UCSD-AML1 (cell line): ENCODE data around the gene CCDC8.
A peak's percentile ranks its signal among the peaks of the same experiment; 100 is the strongest.
"Not testable (repeated sequence)": the region's sequence is repeated elsewhere in the genome, so short reads cannot be mapped to it uniquely, and the experiment has no call there.

Source experiments
- DNase-seq: peaks from one replicate; lab custom pipeline; 2025; ENCODE audit not compliant: unreplicated experiment; lab: John Stamatoyannopoulos, UW

Gene CCDC8

DNA sequence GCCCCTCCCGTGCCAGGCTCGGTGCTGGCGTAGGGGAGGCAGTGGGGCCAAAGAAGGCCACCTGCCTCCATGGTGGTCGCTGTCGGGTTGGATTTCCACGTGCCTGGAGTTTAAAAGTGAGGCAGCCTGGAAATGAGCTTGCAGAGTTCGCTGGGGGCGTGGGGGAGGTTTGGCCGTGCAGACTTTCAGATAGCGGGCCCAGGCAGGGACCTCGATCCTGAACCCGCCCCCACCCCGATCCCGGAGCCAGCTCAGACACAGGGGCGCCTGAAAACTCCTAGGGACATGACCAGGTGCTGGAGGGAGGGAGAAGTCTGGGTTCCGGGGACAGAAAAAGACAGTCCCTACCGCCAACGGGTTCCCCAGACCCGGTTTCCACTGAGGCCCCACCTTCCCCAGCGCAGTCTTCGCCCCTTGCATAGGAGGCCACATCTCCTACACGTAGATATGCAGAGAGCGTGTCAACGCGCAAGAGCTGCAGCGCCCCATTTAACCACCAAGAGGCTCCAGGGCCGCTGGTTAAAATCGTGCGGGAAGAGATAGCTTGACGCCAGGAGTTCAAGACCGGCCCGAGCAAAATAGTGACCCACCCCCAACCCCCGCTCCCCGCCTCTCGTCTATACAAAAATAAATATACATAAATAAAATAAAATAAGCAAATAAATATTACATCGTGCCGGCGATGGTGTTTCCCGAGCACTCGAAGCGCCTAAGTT, 8.5 kb downstream of the CCDC8 start:
- DNase-seq: no peak

DNA sequence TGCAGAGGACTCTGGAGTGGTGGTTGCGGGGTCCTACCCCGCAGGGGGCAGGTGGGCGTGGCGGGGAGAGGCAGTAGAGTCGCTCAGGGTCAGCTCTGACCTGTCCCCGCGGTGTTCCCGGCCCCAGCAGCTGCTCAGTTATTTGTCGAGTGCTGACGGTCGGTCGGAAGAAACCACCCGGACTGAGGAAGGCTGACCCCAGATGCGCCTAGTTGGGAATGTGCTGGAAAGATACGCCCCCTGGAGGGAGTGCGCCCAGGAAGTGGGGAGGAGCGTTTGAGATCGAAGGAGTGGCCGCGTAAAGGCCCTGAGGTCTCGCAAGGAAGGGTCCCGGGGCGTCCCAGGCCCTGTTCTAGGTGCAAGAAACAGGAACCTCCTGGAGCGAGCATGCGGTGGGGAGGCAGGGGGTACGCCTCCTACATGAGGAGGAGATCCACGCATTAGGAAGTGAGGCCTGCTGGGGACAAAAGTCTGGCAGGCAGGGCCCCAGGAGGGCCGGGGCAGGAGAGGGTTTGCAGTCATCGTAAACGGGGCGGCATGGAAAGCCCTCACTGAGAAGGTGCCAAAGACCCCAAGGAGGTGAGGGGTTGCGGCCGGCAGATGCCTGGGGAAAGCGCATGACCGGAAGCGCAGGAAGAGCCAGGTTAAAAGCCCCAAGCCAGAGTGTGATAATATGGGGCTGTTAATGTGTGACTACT, 9.2 kb downstream of the CCDC8 start:
- DNase-seq: peak; percentile 30

DNA sequence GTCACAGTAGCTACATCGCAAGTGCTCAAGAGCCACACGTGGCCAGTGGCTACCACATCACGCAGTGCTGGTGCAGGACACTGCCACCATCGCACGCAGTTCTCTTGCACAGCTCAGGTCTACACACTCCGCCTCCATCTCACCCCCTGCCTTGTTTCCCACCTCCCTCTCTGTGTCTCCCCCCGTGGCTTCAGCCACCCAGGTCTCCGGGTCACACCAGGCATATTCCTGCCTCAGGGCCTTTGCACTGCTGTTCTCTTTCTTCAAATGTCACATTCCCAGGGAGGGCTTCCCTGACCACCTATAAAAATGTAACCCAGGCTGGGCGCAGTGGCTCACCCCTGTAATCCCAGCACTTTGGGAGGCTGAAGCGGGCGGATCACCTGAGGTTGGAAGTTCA, 10.6 kb downstream of the CCDC8 start:
- no peak for DNase-seq

DNA sequence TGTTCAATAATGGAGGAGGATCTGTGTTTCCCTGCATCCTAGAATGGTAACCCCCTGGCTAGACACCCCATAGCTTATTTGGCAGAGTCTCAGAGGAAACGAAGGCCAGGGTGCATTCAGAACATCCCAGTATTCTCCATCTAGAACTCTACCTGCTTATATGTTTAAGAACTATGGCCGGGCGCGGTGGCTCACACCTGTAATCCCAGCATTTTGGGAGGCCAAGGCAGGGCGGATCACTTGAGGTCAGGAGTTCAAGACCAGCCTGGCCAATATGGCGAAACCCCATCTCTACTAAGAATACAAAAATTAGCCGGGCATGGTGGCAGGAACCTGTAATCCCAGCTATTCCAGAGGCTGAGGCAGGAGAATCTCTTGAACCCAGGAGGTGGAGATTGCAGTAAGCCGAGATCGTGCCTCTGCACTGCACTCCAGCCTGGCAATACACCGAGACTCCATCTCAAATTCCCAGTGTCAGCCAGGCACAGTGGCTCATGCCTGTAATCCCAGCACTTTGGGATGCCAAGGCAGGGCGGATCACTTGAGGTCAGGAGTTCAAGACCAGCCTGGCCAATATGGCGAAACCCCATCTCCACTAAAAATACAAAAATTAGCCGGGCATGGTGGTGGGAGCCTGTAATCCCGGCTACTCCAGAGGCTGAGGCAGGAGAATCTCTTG, 15.4 kb downstream of the CCDC8 start:
- not testable (repeated sequence) for DNase-seq

DNA sequence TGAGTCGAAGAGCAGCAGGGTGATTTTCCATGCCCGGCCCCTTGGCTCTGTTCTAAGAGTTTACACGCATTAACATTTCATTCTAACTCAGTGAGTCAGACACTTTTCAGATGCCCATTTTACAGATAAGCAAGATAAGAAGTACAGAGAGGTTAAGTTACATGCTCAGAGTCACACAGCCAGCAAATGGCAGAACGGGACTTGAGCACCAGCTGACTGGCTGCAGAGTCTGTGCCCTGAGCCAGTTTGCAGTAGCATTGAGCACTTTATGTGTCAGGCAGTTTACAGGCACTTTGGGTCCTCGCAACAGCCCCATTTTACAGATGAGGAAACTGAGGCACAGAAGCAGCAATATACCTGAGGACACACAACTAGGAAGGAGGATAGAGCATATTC, 19.0 kb downstream of the CCDC8 start:
- DNase-seq: no peak

DNA sequence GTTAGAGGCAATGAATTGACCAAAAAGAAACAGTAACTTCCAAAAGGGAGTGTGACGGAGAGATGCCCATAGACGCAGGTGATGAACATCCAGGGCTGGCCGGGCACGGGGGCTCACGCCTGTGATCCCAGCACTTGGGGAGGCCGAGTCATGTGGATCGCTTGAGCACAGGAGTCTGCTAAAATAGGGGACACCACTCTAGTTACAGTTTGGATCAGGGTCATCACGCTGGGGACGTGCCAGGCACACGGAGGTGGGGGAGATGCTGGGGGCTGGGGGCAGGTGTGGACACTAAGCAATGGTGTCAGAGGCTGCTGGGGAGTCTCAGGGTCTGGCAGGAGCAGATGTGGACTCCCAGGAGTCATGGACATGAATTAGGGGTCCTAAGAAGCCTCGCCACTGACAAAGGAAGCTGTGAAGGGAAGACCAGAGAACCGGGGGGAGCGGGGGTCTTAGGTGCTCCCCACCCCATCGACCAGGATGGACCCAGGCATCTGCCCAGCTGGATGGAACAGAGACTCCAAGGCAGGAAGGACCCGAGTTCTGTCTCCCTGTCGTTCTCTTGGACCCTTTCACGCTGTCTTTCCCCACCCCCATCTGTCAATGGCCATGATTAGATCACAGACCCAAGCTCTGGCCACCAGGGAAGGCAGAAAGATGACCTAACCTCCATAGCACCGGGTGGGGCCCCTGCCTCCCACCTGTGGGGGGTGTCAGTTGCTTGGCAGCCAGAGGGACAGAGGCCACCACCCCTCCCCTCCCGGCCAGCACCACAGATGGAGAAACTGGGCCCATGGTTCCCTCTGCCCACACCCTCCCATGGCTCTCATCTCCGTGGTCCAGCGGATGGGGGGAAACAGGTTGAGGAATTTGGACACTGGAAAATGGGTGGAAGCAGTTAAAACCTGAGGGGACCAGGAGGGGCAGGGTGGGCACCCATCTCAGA, 19.6 kb downstream of the CCDC8 start:
- DNase-seq: no peak

DNA sequence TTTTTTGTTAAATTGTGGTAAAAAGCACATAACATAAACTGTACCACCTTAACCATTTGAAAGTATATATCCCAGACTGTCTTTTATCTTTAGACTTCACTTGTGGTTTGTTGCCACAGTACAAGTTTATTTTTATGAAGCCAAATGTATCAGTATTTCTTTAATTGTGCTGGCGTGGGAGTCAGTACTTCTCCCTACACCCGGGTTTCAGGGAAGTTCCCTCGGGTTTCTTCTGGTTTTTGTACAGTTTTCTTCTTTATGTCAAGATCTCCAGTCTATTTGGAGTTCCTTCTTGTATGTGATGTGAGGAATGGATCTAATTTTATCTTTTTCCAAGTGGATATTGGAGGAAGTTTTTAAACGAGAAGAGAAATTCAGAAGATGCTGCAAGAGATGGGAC, 20.5 kb downstream of the CCDC8 start:
- no peak for DNase-seq

DNA sequence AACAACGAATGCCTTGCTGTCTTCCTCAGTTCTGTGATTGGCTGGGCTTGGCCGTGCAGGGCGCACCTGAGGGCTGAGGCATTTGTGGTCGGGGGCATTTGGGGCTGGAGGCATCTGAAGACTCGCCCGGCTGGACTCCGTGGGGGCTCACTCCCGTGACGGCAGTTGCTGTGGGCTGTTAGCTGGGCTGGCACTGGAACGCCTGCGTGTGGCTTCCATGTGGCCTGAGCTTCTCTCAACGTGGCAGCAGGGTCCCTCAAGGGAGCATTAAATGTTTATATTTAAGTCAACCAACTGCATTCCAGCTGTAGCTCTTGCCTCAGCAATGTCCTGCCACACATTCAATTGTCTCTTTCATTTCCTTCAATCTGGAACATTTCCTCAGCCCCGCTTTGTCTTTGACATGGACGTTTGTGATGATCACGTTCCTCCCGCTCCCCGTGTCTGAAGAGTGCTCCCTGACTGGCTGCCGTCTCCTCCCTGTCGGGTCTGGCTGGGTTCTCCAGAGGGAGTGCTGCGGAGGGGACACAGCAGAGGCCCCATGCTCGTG, 21.0 kb downstream of the CCDC8 start:
- DNase-seq: no peak

DNA sequence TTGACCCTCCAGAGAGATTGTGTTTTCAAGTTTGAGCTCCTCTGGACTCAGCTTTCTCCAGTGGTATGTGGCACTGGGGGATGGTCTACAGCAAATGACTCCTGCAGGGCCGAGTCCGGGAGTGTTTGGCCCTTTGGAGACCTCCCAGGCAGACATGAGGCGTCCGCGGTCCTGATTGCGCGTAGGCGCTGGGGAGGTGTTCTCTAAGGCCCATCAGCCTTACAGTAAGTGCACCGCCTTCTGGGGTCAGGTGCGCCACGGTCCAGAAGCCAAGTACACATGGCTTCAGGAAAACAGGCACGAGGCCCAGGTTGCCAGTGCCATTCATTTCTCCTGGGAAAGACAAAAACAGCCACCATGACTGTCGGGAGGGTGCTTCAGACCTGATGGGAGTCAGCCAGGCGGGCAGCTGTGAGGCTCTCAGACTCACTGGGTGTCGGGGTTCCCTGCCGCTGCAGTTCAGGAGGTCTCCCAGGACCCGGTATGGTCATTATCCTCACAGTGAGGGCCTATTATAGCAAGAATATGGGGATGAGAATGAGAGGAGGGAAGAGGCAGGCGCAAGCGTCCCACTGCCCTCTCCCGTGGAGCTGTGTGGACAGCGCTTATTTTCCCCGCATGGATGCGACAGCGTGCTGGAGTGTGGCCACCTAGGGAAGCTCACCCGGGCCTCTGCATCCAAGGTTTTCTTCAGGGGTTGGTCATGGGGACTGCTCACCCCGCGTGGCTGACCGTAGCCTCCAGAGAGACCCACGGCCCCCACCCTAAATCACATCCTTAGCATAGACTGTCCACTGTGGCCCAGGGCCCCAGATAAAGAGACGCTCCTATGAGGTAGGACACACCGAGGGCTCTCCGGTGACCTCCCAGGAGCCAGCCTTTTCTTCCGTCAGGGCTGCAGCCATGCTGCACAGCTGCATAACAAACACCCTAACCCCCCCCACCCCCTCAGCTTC, 21.8 kb downstream of the CCDC8 start:
- no peak for DNase-seq

DNA sequence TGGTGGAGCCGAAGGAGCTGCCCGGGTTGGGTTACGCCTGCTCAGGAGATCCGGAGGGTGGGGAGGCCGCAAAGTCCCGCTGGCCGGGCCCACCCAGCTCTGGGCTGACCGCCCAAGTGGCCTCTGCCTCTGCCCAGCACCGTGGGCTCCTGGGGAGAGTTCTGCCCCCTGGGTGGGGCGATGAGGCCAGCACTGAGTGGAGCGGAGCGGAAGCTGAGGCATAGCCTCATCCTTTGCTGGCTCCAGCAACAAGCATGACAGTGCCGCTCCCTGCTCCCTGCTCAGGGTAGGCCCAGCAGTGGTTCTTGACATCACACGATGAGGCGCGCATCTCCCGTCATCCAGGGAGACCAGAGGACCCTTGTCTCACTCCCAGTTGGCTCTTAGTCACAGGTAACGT, 22.5 kb downstream of the CCDC8 start:
- no peak for DNase-seq

DNA sequence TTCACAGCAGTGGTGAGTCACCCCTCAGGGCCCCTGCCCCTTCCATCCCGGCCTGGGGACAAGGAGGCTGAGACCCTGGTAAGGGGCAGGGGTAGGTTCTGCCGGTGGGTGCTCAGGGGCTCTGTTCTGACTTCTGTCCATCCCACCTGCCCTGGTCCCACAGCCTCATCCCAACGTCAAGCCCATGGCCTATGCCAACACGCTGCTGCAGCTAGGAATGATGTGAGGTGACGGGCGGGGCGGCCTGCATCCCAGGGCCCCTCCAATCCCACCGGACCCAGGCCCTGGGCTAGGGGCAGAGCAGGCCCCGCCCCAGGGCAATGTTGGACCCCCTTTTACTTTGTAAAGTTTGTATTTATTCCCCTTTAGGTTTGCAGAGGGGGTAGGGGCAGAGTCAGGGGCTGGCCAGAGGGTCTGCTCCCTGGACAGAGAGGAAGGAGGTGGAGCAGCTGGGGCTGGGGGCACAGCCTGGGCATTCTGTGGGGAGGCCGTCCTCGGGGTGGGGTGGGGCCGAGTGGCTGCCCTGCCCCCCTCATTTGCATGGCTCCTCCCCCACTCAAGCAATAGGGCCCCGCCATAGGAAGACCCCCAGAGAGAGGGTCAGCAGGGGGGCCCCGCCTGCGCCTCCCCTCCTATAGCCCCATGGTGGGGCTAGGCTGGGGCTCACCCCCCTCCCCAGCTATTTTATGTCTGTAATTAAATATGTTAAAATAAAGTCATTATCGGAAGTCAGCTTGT, 23.1 kb downstream of the CCDC8 start:
- DNase-seq: no peak

DNA sequence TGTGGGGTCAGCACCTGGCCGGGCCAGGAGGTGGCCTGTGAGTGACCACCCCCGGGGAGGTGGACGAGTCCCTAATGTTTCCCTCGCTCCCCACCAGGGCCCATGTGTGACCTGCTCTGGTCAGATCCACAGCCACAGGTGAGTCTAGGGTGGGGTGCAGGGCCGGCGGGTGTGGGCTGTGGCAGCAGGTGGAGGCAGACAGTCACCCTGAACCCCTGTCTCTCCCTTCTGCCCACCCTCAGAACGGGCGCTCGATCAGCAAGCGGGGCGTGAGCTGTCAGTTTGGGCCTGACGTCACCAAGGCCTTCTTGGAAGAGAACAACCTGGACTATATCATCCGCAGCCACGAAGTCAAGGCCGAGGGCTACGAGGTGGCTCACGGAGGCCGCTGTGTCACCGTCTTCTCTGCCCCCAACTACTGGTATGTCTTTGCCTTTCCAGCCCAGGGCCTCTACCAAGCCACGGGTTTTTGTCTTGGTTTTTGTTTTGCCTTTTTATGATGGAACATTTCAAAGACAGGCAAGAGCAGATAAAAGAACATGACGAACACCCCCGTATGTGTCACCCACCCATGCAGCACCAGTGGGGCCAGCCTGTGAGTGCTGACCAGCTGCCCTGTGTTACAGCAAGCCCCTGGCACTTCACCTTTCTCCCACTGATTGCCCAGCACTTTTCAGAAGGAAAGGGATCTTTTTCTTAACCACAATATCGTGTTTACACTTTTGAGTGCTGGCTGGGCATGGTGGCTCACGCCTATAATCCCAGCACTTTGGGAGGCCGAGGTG, 24.9 kb downstream of the CCDC8 start:
- DNase-seq: no peak

DNA sequence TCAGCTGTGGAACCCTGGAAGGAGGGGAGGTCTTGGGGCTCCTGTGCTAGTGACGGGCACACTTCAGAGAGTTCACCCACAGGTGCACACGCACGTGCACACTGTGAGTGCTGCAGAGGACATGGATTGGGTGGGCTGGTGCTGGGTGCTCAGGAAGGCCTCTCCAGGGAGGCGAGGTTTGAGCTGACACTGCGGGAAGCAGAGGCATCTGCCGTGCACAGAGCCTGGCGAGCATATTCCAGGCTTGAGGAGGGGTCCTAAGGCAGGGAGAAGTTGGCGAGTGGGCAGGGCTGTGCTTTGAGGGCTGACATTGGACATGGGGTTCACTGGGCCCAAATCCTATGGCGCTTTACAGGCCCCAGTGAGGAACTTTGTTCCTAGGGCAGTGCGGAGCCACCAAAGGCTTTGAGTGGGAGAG, 25.6 kb downstream of the CCDC8 start:
- DNase-seq: no peak

DNA sequence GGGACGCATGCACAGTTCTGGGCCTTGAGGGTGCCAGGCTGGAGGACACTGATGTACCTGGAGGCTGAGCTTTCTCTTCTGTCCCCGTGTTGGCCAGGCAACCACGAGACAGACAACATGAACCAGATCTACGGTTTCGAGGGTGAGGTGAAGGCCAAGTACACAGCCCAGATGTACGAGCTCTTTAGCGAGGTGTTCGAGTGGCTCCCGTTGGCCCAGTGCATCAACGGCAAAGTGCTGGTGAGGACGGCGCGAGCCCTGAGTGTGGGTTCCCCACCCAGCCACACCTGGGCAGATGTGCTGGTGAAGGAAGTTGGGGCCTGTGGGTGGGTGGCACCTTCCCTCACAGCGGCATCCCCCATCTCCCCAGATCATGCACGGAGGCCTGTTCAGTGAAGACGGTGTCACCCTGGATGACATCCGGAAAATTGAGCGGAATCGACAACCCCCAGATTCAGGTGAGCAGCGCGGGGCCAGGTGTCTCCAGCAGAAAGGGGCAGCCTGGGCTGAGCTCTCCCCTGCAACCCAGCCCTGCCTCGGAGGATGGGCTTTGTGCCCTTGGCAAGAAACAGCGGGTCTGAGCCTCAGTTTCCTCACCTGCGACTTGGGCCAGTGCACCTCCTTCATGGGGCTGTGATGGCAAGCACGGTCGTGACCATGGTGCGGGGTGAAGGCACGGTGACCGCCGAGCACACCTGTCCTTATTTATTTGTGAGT, 26.2 kb downstream of the CCDC8 start:
- DNase-seq: no peak

DNA sequence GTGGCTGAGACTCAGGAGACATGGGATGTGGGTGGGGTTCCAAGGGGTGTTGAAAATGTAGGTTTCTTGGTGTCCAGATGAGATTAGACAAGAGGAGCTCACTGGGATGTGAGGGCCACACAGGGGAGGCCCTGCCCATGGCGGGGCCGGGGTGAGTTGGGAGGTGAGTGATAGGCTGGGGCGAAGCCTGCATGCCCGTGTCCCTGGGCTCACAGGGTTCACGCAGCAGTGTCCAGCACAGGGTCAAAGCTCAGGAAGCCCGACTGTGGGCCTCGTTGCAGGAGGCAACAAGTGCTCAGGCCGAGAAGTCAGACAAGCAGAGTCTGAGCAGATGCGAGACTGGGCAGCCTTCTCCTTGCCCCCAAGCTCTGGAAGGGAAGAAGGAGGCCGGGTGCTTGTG, 27.2 kb downstream of the CCDC8 start:
- DNase-seq: no peak

DNA sequence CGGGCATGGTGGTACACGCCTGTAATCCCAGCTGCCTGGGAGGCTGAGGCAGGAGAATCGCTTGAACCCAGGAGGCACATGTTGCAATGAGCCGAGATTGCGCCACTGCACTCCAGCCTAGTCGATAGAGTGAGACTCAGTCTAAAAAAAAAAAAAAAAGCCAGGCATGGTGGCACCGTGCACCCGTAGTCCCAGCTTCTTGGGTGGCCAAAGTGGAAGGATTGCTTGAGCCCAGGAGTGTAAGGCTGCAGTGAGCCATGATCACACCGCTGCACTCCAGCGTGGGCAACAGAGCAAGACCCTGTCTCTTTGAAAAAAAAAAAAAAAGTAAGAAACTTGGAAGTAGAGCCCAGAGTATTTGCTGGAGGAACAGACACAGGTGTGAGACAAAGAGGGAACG, 27.7 kb downstream of the CCDC8 start:
- no peak for DNase-seq

DNA sequence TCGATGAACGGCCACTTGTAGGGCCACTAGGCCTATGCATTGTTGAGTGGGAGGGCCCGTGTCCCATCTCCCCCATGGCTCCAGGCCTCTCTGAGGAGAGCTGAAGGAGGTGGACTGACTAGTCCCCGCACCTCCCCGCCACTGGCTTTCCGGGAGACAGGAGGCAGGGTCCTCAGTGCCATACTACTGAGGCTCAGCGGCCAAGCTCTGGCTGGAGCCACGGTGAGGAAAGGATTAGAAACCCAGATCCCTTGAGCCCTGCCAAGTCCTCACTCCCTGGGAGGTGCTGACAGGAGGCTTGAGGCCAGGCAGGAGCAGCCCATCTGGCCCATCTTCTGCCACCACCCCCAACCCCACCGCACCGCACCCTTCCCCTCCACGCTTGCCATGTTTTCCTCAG, 29.0 kb downstream of the CCDC8 start:
- no peak for DNase-seq

DNA sequence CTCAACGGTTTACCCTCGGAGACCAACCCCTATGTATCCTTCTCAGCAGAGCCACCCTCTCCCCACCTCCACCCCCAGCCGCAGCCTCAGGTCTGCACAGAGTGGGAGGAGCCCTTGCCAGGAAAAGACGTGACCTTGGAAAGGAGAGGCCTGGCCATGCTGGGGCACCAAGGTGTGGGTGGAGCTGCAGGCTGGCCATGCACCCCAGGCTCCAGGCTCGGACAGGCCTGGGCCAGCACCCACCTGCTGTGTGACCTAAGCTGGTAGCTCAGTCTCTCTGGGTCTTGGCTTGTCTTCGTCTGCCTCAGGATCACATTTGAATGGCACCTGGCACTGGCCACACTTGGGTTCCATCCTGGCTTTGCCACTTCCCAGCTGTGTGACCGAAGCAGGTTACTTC, 29.5 kb downstream of the CCDC8 start:
- no peak for DNase-seq
